Activated effector memory CD4-positive, alpha-beta T cell treated with Interleukin-2 at 50 U/mL for 16 hours (primary cell): ENCODE data around the gene TGM1.
"Not testable (repeated sequence)": the region's sequence is repeated elsewhere in the genome, so short reads cannot be mapped to it uniquely, and the experiment has no call there.

Source experiments
- DNase-seq: peaks from one replicate; pipeline ENCODE4 v3.0.0-alpha.2; 2020

The TGM1 gene

DNA sequence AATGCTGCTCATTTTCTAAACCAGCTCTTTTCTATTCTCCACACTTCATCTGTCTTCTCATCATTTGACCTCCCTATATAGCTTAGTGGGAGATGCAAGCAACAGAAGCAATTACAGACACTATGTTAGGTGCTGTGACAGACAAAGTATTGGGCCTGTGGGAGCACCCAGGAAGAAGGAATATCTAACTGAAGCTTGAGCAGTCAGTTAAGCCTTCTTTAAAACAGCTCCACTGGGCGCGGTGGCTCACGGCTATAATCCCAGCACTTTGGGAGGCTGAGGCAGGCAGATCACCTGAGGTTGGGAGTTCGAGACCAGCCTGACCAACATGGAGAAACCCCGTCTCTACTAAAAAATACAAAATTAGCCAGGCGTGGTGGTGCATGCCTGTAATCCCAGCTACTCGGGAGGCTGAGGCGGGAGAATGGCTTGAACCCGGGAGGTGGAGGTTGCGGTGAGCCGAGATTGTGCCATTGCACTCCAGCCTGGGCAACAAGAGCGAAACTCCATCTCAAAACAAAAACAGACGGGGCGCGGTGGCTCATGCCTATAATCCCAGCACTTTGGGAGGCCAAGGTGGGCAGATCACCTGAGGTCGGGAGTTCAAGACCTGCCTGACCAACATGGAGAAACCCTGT, 59.6 kb downstream of the TGM1 start:
- not testable (repeated sequence) for DNase-seq

DNA sequence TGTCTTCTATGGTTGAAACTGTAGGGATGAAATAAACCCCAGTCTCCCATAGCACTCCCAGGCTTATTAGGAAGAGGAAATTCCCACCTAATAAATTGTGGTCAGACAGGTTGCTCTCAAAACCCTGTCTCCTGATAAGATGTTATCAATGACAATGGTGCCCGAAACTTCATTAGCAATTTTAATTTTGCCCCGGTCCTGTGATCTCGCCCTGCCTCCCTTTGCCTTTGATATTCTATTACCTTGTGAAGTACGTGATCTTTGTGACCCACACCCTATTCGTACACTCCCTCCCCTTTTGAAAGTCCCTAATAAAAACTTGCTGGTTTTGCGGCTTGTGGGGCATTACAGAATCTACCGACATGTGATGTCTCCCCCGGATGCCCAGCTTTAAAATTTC, 60.4 kb downstream of the TGM1 start:
- DNase-seq: not testable (repeated sequence)
